HepG2 (cell line): ENCODE data around the gene CLCN2. TPM values are rescaled to one million over a fixed set of nuclear protein-coding genes. Genes with fewer than 3 reads are reported as not detected.

Experiments
- AKAP8 ChIP-seq: sonication (generic); formaldehyde crosslinking; IDR thresholded peaks from 2 replicates; pipeline ENCODE4 v1.5.1; 2020; ENCODE audit warnings: mild to moderate bottlenecking, missing genetic modification reagents
- BRF2 ChIP-seq: sonication (generic); formaldehyde crosslinking; IDR thresholded peaks from 2 replicates; pipeline ENCODE4 v1.8.1; 2022; ENCODE audit warnings: mild to moderate bottlenecking, missing genetic modification reagents
- MAFK ChIP-seq, 2 experiments: IDR thresholded peaks in 1 of 2; conservative IDR thresholded peaks in 1 of 2; 2 replicates each; pipeline ENCODE4 v1.6.1; 2011; ENCODE audit warnings: improper control_type of control experiment in 2 of 2, low read length in 2 of 2
- MYPOP ChIP-seq: sonication (generic); formaldehyde crosslinking; IDR thresholded peaks from 2 replicates; pipeline ENCODE4 v1.8.1; 2023; ENCODE audit warnings: mild to moderate bottlenecking, moderate library complexity, missing genetic modification reagents
- NCOR1 ChIP-seq: fragments of 200-600 bp; sonication (generic); IDR thresholded peaks from 2 replicates; pipeline ENCODE4 v1.7.0; 2017; ENCODE audit warnings: antibody characterized with exemption, low read length, borderline replicate concordance
- SALL2 ChIP-seq: sonication (generic); formaldehyde crosslinking; IDR thresholded peaks from 2 replicates; pipeline ENCODE4 v1.8.1; 2023; ENCODE audit warnings: mild to moderate bottlenecking, missing genetic modification reagents, inconsistent platforms
- USF2 ChIP-seq, 2 experiments: sonication (generic) in 1 of 2; formaldehyde crosslinking in 1 of 2; IDR thresholded peaks; 2 replicates each; pipeline versions ENCODE4 v1.5.1 to v1.6.1; 2011 to 2020; ENCODE audit warnings: borderline replicate concordance in 1 of 2, low read depth in 1 of 2, low read length in 1 of 2, mild to moderate bottlenecking in 1 of 2, missing genetic modification reagents in 1 of 2, moderate library complexity in 1 of 2
- ZBTB49 ChIP-seq: sonication (generic); formaldehyde crosslinking; IDR thresholded peaks from 2 replicates; pipeline ENCODE4 v1.4.0; 2020; ENCODE audit warnings: missing genetic modification reagents, borderline replicate concordance
- ZNF138 ChIP-seq: sonication (generic); formaldehyde crosslinking; IDR thresholded peaks from 2 replicates; pipeline ENCODE4 v1.5.0; 2020; ENCODE audit warnings: mild to moderate bottlenecking, low read depth, missing genetic modification reagents
- ZNF558 ChIP-seq: sonication (generic); formaldehyde crosslinking; IDR thresholded peaks from 2 replicates; pipeline ENCODE4 v1.9.0; 2022; ENCODE audit warnings: mild to moderate bottlenecking, missing genetic modification reagents, borderline replicate concordance
- ZNF670 ChIP-seq: sonication (generic); formaldehyde crosslinking; IDR thresholded peaks from 2 replicates; pipeline ENCODE4 v1.8.0; 2022; ENCODE audit warnings: mild to moderate bottlenecking, missing genetic modification reagents, borderline replicate concordance
- ZNF687 ChIP-seq: sonication (generic); formaldehyde crosslinking; IDR thresholded peaks from 2 replicates; pipeline ENCODE4 v1.5.1; 2020; ENCODE audit warnings: mild to moderate bottlenecking, missing genetic modification reagents, moderate library complexity
- ZNF720 ChIP-seq: sonication (generic); formaldehyde crosslinking; IDR thresholded peaks from 2 replicates; pipeline ENCODE4 v1.4.0; 2020; ENCODE audit warnings: missing genetic modification reagents
- ZNF775 ChIP-seq: sonication (generic); formaldehyde crosslinking; IDR thresholded peaks from 2 replicates; pipeline ENCODE4 v1.4.0; 2020; ENCODE audit warnings: missing genetic modification reagents, mild to moderate bottlenecking, moderate library complexity, borderline replicate concordance
- ZNF816 ChIP-seq: sonication (generic); formaldehyde crosslinking; IDR thresholded peaks from 2 replicates; pipeline ENCODE4 v1.8.0; 2022; ENCODE audit warnings: missing genetic modification reagents, mild to moderate bottlenecking, borderline replicate concordance
- polyA plus RNA-seq, 8 experiments: library from polyadenylated mRNA; depleted of rRNA in 3 of 8; stranded (reverse) in 7 of 8; unstranded in 1 of 8; fragments of >200 nt; fragmentation: Illumina TruSeq in 4 of 8; extraction: Trizol in 4 of 8; gene quantifications; 2 replicates each; pipeline versions ENCODE4 v1.2.1 to v1.2.3, GENCODE V29; 2011 to 2016; ENCODE audit warnings: low read depth in 4 of 8, missing spikeins in 1 of 8, mixed read lengths in 1 of 8; ENCODE audit not compliant: insufficient read depth in 1 of 8
- total RNA-seq, 5 experiments: library from RNA; depleted of rRNA; stranded (reverse); fragments of >200 nt; fragmentation: Illumina TruSeq; extraction: Trizol; gene quantifications; 2 replicates each; pipeline ENCODE4 v1.2.3, GENCODE V29; 2016; ENCODE audit warnings: low read depth in 1 of 5

Gene CLCN2
- total and polyA plus RNA-seq, 2 of the 13 experiments (the other 11 are each of a cell fraction or from before 2014, with no cell fraction given), result 11.4 to 13.5 TPM

GRCh38 chr3:184299488-184300377 is 61.7 kb downstream of the CLCN2 start (continued):
- TF ChIP-seq ZBTB49 (CRISPR knock-in tag) (no peak), NCOR1 (no peak), ZNF687 (CRISPR knock-in tag) (peak; percentile 50; the same call in 1 of the 2 replicates), ZNF670 (CRISPR knock-in tag) (0 out of 2 replicates have a peak, but pooled peaks have one; percentile 47), BRF2 (no peak), MAFK (conservative IDR thresholded peaks at IDR 0.05 in 1 of 2, IDR thresholded peaks at IDR 0.05 in 1 of 2; ENCODE audit: low read length in 2 of 2) (no peak), ZNF816 (CRISPR knock-in tag) (0 out of 2 replicates have a peak, but pooled peaks have one; percentile 31), MYPOP (0 out of 2 replicates have a peak, but pooled peaks have one; percentile 2), ZNF558 (CRISPR knock-in tag) (no peak), USF2 (IDR thresholded peaks at IDR 0.05; ENCODE audit: low read depth, low read length) (no peak), USF2 (CRISPR knock-in tag; IDR thresholded peaks at IDR 0.05; ENCODE audit: borderline replicate concordance) (no peak), SALL2 (CRISPR knock-in tag) (0 out of 2 replicates have a peak, but pooled peaks have one; percentile 20), AKAP8 (CRISPR knock-in tag) (no peak), ZNF720 (no peak), ZNF775 (CRISPR knock-in tag) (no peak), ZNF138 (no peak)
